ENCODE data around the gene MTOR.
"Not testable (repeated sequence)": the region's sequence is repeated elsewhere in the genome, so short reads cannot be mapped to it uniquely, and the experiment has no call there.

The MTOR gene

DNA sequence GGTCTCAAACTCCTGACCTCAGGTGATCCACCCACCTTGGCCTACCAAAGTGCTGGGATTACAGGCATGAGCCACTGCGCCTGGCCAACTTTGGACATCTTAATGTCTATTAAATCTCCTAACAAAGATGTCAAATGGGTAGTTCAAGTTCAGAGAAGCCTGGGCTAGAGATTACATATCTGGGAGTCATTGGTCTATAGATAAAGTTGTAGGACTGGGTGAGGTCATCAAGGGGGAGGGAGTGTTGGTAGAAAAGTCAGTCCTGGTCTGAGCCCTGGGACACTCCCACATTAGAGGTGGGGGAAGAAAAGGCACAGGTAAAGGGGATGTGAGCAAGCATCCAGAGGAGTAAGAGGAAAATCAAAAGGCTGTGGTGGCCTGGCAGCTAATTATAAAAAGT is 17.3 kb upstream of the MTOR start:
- no peak for DNase-seq

- DNase-seq: no peak
Measured at GRCh38 chr1:11279152-11279551, 16.8 kb upstream of the MTOR start.

GRCh38 chr1:11273595-11274234 is 11.4 kb upstream of the MTOR start:
- no peak for DNase-seq

- DNase-seq: peak; percentile 78
Measured at GRCh38 chr1:11272832-11273594, 10.7 kb upstream of the MTOR start, which contains the start of gene UBIAD1. Gene UBIAD1, plus strand, starts transcription at chr1:11273198. Its CDS starts 334 bp downstream, at chr1:11273532.

DNA sequence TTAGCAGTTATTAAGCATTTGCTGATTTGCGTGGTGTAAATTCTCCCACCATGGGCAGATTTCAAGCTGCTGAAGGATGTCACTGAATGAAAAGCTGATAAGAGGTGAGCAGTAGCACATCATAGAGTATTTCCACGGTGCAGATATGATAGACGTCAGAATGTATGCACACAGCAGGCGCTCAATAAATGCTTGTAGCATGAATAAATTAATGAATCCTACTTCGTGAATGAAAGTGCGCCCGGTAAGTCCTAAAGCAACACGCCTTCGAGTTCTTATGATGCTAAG is 10.1 kb upstream of the MTOR start:
- DNase-seq: no peak

- not testable (repeated sequence) for DNase-seq
Measured at GRCh38 chr1:11267350-11268337, 5.3 kb upstream of the MTOR start.

DNA sequence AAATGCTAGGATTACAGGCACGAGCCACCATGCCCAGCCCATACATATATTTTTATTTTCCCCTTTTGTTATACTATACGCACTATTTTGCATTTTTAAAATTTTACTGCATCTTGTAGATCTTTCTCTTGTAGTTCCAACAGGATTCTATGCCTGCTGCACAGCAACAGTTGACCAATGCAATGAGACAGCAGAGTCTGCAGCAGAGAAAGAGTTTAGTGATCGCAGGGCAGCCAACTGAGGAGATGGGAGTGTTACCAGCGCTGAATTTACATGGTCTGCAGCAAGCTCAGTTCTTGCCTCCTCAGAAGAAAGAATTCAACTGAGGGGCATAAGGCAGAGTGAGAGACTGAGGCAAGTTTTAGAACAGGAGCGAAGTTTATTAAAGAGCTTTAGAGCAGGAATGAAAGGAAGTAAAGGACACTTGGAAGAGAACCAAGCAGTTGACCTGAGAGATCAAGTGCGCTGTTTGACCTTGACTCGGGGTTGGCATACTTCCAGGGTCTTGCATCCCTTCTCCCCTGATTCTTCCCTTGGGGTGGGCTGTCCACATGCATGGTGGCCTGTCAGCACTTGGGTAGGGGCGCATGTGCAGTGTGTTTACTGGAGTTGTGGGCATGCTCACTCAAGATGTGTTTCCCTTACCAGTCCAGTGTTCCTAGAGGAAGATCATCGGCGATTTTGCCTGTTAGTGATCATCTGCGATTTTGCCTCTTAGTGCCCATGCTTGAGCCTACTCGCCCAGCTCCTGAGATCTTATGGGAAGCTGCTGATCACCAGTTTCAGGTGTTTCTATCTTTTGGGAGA is 4.1 kb upstream of the MTOR start:
- no peak for DNase-seq

DNA sequence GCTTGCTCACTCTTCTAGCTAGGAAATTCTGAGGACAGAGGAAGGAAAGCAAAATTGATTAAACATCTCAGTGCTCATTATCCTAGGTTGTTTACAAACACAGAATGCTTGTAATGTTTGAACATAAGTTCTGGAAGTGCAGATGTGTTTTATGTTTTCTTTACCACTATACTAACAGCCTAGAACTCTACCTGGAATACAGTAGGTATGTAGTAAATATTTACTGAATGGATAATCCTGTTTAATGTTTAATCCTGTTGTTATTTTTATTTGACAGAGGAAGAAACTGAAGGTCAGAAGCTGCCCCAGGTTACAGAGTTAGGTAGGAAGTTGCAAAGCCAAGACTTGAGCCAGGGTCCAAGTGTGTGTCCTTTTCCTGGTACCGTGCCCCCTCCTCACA is 6.1 kb downstream of the MTOR start:
- DNase-seq: no peak

DNA sequence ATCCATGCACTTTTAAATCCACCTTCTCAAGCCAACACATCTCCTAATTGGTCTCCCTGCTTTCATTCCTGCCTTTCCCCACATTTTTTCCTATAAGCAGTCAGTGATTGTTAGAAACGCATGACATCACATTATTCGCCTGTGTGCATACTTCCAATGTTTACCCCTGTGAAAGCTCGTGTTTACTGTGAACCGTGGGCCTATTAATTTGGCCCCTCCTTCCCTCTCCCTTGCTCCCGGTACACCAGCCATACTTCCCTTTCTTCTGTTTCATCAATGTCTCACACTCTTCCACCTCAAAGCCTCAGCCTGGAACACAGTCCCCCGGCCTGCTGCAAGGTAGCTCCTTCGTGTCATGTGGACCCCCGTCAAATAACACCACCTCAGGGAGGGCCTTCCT is 9.1 kb downstream of the MTOR start:
- DNase-seq: no peak

DNA sequence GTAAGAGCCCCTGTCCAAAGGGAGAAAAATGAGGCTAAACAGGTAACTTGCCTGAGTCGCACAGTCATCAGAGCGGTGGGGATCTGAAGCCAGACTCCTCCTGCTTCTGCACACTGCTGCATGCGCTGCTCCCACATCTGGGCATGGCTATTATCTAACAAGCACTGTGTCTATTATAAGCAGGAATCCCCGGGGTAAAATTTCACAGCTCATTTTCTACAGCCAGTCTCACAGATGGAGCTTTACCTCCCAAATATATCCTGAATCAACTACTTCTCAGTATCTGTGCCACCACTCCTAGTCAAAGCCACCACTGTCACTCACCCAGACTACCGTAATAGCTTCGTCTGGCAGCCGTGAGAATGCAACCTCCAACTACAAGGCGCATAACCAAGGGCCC is 9.8 kb downstream of the MTOR start:
- DNase-seq: no peak

DNA sequence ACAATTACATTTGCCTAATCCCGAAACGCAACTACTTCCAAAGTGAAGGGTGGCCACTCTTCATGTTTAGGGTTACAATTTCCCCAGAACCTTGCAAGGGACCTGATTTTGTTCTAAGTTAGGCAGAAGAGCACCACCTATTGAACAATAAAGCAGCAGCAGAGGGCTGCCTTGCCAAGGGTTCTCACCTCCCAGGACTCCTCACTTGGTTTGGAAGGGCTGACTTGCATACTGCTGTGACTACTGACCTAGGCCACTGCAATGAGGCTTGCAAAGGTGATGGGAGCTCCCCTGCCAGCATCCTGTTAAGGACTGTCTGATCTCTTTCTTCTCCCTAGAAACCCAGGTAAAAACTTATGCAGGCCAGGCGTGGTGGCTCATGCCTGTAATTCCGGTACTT is 14.2 kb downstream of the MTOR start:
- peak; percentile 12 for DNase-seq

DNA sequence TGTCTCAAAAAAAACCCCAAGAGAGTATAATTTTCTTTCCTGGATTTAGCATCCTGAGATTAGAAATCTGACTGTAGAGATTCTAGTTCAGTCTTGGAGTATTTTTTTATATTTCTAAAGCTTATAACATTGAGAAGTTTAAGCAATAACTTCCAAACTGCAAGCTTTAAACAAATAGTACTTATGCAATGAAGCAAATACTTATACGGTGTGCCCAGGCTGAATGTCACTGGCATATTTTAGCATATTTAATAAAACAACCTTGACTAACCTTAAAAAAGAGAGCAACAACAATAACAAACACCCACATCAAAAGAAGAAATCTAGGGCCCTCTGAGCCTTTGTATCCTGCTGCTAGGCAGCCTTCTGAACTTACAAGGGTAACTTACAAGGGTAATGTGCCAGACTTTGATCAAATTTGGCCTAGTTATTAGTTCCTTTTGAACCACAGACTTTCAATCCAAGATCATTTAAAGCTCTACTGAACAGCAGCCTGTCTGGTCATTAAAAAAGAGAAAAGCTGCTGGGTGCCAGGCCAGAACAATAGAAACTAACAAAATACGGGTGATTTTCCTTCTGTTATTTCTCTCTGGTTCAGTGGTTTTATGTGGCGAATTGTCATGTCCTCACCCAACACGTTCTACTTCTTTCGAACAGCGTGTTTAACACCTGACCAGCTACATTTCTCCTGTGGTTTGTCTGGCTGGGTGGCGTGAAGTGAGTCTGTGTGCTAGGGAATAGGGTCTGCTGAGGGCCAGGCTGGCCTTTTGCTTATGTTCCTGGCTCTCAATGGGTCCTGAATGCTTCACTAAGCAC is 16.2 kb downstream of the MTOR start:
- DNase-seq: no peak

DNA sequence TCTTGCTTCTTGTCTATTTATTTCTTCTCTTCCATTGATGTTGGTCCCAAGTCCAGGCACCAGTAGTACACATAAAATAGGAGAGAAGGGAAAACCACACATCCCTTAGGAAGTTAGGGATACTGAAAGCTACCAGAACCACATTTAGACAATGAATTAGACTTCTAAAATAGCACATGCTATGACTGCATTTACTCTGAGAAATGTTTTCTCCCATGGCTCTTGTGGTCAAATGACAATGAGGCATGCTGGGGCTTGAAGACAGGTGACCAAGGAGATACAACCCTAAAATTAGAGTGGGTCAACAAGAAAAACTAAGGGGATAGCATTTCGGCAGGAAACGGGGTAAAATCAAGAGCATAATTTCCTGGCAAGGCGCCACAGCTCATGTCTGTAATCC is 17.1 kb downstream of the MTOR start:
- DNase-seq: no peak

DNA sequence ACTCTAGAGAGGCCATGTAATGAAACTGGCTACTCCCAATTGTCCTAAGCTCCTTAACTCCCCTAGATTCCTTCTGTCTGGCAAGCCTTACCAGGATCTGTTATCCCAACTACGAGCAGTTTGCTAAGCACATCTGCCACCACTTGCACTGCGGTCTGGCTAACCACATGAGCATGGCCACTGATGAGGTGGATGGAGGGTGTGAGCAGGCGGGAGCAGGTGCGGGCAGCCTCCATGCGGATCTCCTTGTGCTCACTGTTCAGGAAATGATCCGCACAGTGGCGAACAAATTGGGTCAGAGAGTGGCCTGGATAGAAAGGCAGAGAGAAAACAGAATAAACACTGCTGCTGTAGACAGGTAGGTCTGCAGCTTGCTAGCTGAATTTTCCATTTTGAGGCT is 24.0 kb downstream of the MTOR start:
- no peak for DNase-seq

DNA sequence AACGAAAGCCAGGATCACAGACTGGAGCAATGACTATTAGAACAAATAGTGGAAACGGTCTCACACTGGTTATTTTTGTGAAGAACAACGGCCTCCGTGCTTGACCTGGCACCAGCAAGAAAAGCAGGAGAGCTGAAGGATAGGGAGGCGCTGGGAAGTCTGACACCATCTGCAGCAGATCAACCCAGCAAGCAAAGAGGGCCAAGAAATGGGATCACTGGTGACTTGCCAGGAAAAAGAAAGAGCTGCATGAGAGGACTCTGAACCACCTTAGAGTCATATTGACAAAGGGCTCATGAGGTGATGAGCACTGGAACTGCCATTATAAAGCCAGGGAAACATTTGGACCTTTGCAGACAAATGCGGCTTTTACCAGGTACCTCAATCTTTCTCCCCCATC is 25.0 kb downstream of the MTOR start:
- no peak for DNase-seq

- DNase-seq: no peak
Measured at GRCh38 chr1:11233208-11233607, 29.1 kb downstream of the MTOR start.

GRCh38 chr1:11229203-11229602 is 33.1 kb downstream of the MTOR start:
- DNase-seq: peak; percentile 59

DNA sequence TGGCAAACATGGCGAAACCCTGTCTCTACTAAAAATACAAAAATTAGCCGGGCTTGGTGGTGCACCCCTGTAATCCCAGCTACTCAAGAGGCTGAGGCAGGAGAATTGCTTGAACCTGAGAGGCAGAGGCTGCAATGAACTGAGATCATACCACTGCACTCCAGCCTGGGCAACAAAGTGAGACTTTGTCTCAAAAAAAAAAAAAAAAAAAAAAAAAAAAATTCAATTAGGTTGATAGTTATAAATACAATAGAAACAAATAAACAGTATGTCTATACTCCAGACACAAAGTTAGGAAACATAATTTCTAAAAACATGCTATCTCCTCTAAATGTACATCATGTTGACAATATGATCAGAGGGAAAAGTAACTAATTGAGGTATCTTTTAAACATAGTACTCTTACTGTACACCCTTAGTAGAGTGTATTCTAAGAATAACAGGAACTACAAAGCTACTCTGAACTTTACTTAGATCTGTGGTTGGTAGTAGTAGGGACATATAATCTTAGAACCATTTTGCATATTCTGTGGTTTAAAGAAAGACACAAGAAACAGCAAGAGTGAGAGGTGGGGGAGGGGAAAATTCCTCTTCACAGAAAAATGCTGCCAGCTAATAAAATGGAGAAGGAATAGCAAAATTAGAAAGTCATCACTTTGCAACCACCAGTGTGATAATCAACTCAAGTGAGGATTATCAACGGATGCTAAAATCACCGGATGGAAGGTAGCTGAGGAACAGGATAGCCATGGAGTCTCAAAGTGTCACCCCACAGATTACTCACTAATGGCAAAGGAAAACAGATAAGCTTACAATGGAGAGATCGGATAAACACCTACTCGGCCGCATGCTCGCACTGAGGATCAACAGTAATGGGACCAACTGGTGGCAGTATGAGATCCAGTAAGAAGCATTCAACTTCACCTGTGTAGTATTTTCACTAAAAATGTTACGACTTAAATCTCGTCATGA is 35.0 kb downstream of the MTOR start:
- no peak for DNase-seq

DNA sequence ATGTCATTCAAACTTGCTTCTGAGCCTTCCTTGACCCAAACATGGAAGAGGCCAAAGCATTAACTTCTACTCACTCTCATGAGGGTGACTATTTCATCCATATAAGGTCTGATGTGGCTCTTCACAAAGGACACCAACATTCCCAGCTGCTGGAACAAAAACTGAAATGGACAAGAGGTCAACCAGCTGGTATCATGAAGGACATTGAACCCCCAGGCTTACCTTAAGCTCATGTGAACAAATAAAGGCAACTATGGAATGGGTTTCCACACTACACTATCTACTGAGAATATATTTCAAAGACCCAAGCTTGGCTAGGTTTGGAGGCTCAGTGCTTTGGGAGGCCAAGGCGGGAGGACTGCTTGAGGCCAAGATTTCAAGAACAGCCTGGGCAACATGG is 46.3 kb downstream of the MTOR start:
- no peak for DNase-seq

DNA sequence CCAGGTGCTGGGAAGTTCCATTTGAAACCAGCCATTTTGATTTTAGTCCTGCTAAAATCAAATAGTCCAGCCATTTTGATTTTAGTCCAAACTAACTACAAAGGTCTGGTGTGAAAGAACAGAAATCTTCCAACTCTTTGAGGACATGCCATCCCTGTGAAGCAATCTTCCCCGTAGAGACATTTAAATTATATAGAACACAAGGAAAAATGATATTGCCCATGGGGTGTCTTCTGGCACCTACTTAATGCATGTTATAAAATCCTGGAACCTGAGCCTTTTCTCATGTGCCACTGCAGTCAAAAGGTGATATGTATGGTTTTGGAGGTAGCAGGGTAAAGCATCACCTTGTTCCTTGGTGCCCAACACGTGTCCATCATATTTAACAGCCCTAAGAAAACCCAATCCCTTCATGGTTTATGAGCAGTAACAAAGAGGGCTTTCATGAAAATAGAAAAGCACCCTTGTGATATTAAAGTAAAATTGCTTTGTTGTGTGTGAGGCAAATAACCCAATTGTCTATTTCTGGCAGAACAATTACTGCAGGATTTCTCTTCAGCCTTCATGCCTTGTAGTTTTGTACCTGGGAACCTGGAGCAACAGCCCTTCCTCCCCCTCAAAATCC is 46.9 kb downstream of the MTOR start:
- DNase-seq: no peak
